A549 (cell line): ENCODE results near the gene ID3. TPM values are rescaled to one million over a fixed set of nuclear protein-coding genes. Genes with fewer than 3 reads are reported as not detected.

Experiments
- ATAC-seq, 2 experiments: fragments of 200-7000 bp in 1 of 2; fragments of >200 bp in 1 of 2; cut with Nextera tagmentation in 1 of 2; cut with Tn5 transposase in 1 of 2; 3 replicates each; pipeline versions ENCODE4 v1.8.0 to v1.9.1; 2018 to 2020; ENCODE audit warnings: mild to moderate bottlenecking in 1 of 2, moderate library complexity in 1 of 2
- CTCF ChIA-PET: fragments of 300-600 bp; sonication (Branson Sonifier 250); formaldehyde crosslinking; extraction: SDS; loops from one replicate; lab custom pipeline; 2021; ENCODE audit warnings: antibody characterized with exemption, inconsistent platforms; lab: Yijun Ruan, JAX
- POLR2A ChIA-PET: fragments of 350-600 bp; formaldehyde crosslinking; extraction: SDS; loops from one replicate; lab custom pipeline; 2021; ENCODE audit warnings: antibody characterized with exemption, inconsistent platforms; lab: Yijun Ruan, JAX
- DNase-seq, 2 experiments: peaks; one replicate each; pipeline versions ENCODE4 v3.0.0 to v3.0.0-alpha.2; 2011 to 2016; ENCODE audit warnings: low read depth in 1 of 2, low spot score in 1 of 2
- FAIRE-seq: peaks from 2 replicates; lab custom pipeline; 2011; peaks lifted over from hg19 to GRCh38; lab: Jason Lieb, UNC
- H3K27ac ChIP-seq, 2 experiments: fragments of >200 bp; sonication (Bioruptor Twin); formaldehyde crosslinking; 3 replicates each; pipeline ENCODE4 v1.5.1; 2016 to 2017
- H3K4me1 ChIP-seq: fragments of >200 bp; sonication (Bioruptor Twin); formaldehyde crosslinking; 3 replicates; pipeline ENCODE4 v1.6.1; 2016
- H3K4me2 ChIP-seq: fragments of >200 bp; sonication (Bioruptor Twin); formaldehyde crosslinking; 3 replicates; pipeline ENCODE4 v1.6.1; 2016
- H3K4me3 ChIP-seq: fragments of >200 bp; sonication (Bioruptor Twin); formaldehyde crosslinking; 3 replicates; pipeline ENCODE4 v1.5.1; 2016
- H3K9me3 ChIP-seq: fragments of >200 bp; sonication (Bioruptor Twin); formaldehyde crosslinking; 3 replicates; pipeline ENCODE4 v1.6.1; 2016
- ATOH8 ChIP-seq: fragments of 250-450 bp; sonication (Bioruptor Pico); IDR thresholded peaks from 2 replicates; pipeline ENCODE4 v1.5.0; 2020; ENCODE audit warnings: low read depth, mild to moderate bottlenecking, moderate library complexity
- BHLHE40 ChIP-seq: IDR thresholded peaks from 2 replicates; pipeline ENCODE4 v1.6.1; 2012; ENCODE audit warnings: low read depth, low read length, inconsistent platforms
- CBX2 ChIP-seq: fragments of 200-600 bp; sonication (generic); IDR thresholded peaks from 2 replicates; pipeline ENCODE4 v1.6.1; 2016; ENCODE audit warnings: low read depth, mild to moderate bottlenecking, borderline replicate concordance
- CBX8 ChIP-seq: fragments of 200-600 bp; sonication (generic); IDR thresholded peaks from 2 replicates; pipeline ENCODE4 v1.6.1; 2016
- CEBPB ChIP-seq, 2 experiments: fragments of >200 bp in 1 of 2; sonication (Bioruptor Twin) in 1 of 2; formaldehyde crosslinking in 1 of 2; IDR thresholded peaks; 2 replicates each; pipeline ENCODE4 v1.6.1; 2012 to 2016
- CHD2 ChIP-seq: fragments of 150-350 bp; IDR thresholded peaks from 2 replicates; pipeline ENCODE4 v1.6.1; 2014; ENCODE audit warnings: low read length; ENCODE audit not compliant: partially characterized antibody
- EHF ChIP-seq: fragments of 250-450 bp; sonication (Bioruptor Pico); IDR thresholded peaks from 2 replicates; pipeline ENCODE4 v1.5.0; 2020; ENCODE audit warnings: mild to moderate bottlenecking
- EHMT2 ChIP-seq: fragments of 200-600 bp; sonication (generic); IDR thresholded peaks from 2 replicates; pipeline ENCODE4 v1.6.1; 2016; ENCODE audit warnings: antibody characterized with exemption, low read depth, mild to moderate bottlenecking, moderate library complexity
- FOSB ChIP-seq: fragments of 250-450 bp; sonication (Bioruptor Pico); IDR thresholded peaks from 2 replicates; pipeline ENCODE4 v1.5.0; 2020; ENCODE audit warnings: mild to moderate bottlenecking, moderate library complexity
- FOSL2 ChIP-seq, 2 experiments: fragments of 450-650 bp in 1 of 2; fragments of >200 bp in 1 of 2; sonication (Bioruptor Twin) in 1 of 2; formaldehyde crosslinking; IDR thresholded peaks; 2 replicates each; pipeline versions ENCODE4 v1.5.0 to v1.6.1; 2016 to 2020; ENCODE audit warnings: mild to moderate bottlenecking in 1 of 2, moderate library complexity in 1 of 2
- HDAC2 ChIP-seq: fragments of 200-600 bp; sonication (generic); IDR thresholded peaks from 2 replicates; pipeline ENCODE4 v1.6.1; 2016
- HOXB13 ChIP-seq: fragments of 250-450 bp; sonication (Bioruptor Pico); IDR thresholded peaks from 2 replicates; pipeline ENCODE4 v1.5.0; 2020; ENCODE audit warnings: low read depth, mild to moderate bottlenecking, moderate library complexity
- KDM1A ChIP-seq: fragments of 200-600 bp; sonication (generic); IDR thresholded peaks from 2 replicates; pipeline ENCODE4 v1.6.1; 2016; ENCODE audit warnings: low read depth, mild to moderate bottlenecking
- MAFK ChIP-seq: fragments of 450-650 bp; IDR thresholded peaks from 2 replicates; pipeline ENCODE4 v1.6.1; 2014; ENCODE audit not compliant: partially characterized antibody
- MAZ ChIP-seq: fragments of 150-350 bp; IDR thresholded peaks from 2 replicates; pipeline ENCODE4 v1.6.1; 2014; ENCODE audit warnings: antibody characterized with exemption, low read depth, low read length, borderline replicate concordance
- MYC ChIP-seq: IDR thresholded peaks from 2 replicates; pipeline ENCODE4 v1.6.1; 2012; ENCODE audit warnings: mild to moderate bottlenecking, inconsistent platforms, low read length, improper control_type of control experiment, borderline replicate concordance
- NPAS2 ChIP-seq: fragments of 250-450 bp; sonication (Bioruptor Pico); IDR thresholded peaks from 2 replicates; pipeline ENCODE4 v1.8.0; 2022; ENCODE audit warnings: mild to moderate bottlenecking, moderate library complexity, borderline replicate concordance
- NR3C1 ChIP-seq: fragments of >200 bp; sonication (Bioruptor Twin); formaldehyde crosslinking; IDR thresholded peaks from 3 replicates; pipeline ENCODE4 v1.6.1; 2017
- RAD21 ChIP-seq, 2 experiments: fragments of >200 bp in 1 of 2; sonication (Bioruptor Twin) in 1 of 2; formaldehyde crosslinking in 1 of 2; IDR thresholded peaks in 1 of 2; conservative IDR thresholded peaks in 1 of 2; 2 replicates in 1 of 2; 3 replicates in 1 of 2; pipeline ENCODE4 v1.6.1; 2012 to 2018; ENCODE audit warnings: inconsistent platforms in 1 of 2
- RFX5 ChIP-seq: fragments of 450-650 bp; IDR thresholded peaks from 2 replicates; pipeline ENCODE4 v1.7.1; 2014; ENCODE audit warnings: antibody characterized with exemption, mild to moderate bottlenecking, moderate library complexity
- SREBF2 ChIP-seq: fragments of 450-650 bp; IDR thresholded peaks from 2 replicates; pipeline ENCODE4 v1.6.1; 2014; ENCODE audit warnings: mild to moderate bottlenecking, moderate library complexity
- TP53 ChIP-seq: fragments of 250-450 bp; sonication (Bioruptor Pico); IDR thresholded peaks from 2 replicates; pipeline ENCODE4 v1.5.0; 2021; ENCODE audit warnings: mild to moderate bottlenecking, moderate library complexity
- ZC3H11A ChIP-seq: fragments of 450-650 bp; IDR thresholded peaks from 2 replicates; pipeline ENCODE4 v1.6.1; 2014; ENCODE audit warnings: antibody characterized with exemption, mild to moderate bottlenecking
- WGBS: methylation state at CpG from one replicate; pipeline ENCODE4 v1.1.6; 2017; ENCODE audit errors: missing lambda C conversion rate; 5-methylcytosine and 5-hydroxymethylcytosine counted together
- polyA plus RNA-seq, 4 experiments: library from polyadenylated mRNA; depleted of rRNA in 3 of 4; stranded (reverse); fragments of >200 nt; fragmentation: RNase III in 1 of 4; extraction: RNeasy Plus Mini Kit Qiagen cat#74134 plus additional on column Dnase treatment in 1 of 4; gene quantifications; 2 replicates in 3 of 4; 3 replicates in 1 of 4; pipeline ENCODE4 v1.2.3, GENCODE V29; 2011 to 2017
- TF ChIP-seq, protein P1 (sequence below): fragments of >200 bp; sonication (Bioruptor Twin); formaldehyde crosslinking; IDR thresholded peaks from 3 replicates; pipeline ENCODE4 v1.5.1; 2016
- TF ChIP-seq, protein P2 (sequence below): IDR thresholded peaks from 2 replicates; pipeline ENCODE4 v1.6.1; 2012
- TF ChIP-seq, protein P3 (sequence below): IDR thresholded peaks from 2 replicates; pipeline ENCODE4 v1.6.1; 2012
- TF ChIP-seq, protein P4 (sequence below): fragments of 200-600 bp; sonication (generic); IDR thresholded peaks from 2 replicates; pipeline ENCODE4 v1.6.1; 2016; ENCODE audit warnings: antibody characterized with exemption, mild to moderate bottlenecking, moderate library complexity

The ID3 gene
- polyA plus RNA-seq, 2 of the 4 experiments (the other 2 are of a cell fraction), result 171 to 336 TPM

- Histone ChIP-seq H3K4me1 (peaks cover 50% of the 10 kb centered on the region), H3K9me3 (no peaks in the 10 kb centered on the region), H3K27ac (peak overlapping the region in 1 of 2 experiments; percentile 67; a peak in 1 of 6 replicates), H3K4me2 (peak overlapping the region; percentile 46; the same call in 1 of the 3 replicates), H3K4me3 (no peak overlapping the region)
- no peak for TF ChIP-seq HDAC2
- TF ChIP-seq CHD2, result no peak
- no peak for TF ChIP-seq RFX5
- no peak for TF ChIP-seq TP53 (CRISPR knock-in tag)
- no peak for TF ChIP-seq ZC3H11A
- no peak for TF ChIP-seq CEBPB (IDR thresholded peaks at IDR 0.05)
- TF ChIP-seq EHMT2, result no peak
- TF ChIP-seq FOSL2 (IDR thresholded peaks at IDR 0.05), result no peak
- TF ChIP-seq FOSL2 (CRISPR knock-in tag; IDR thresholded peaks at IDR 0.05), result no peak
- no peak for TF ChIP-seq BHLHE40
- TF ChIP-seq CBX2, result no peak
- TF ChIP-seq SREBF2, result no peak
- no peak for TF ChIP-seq MAZ
- CTCF ChIA-PET, result interaction anchor here (0.8 to 9.0 kb wide), 7 partner anchors 9 to 113 kb away, joined by 3 to 70 read pairs (median 4); partner anchors contain the start of gene ASAP3
- no peak for ATAC-seq
- POLR2A ChIA-PET, result no interaction called here
- no peak for FAIRE-seq
- WGBS, result 74% methylated on average over 3 of the region's 3 CpGs
- DNase-seq, result no peak
These were observed 35.1 kb downstream of the ID3 start for GRCh38 chr1:23524163-23524562.

GRCh38 chr1:23522244-23522982, 36.9 kb downstream of the ID3 start:
- 86% methylated on average over 7 of the region's 7 CpGs for WGBS
- FAIRE-seq (no peak), DNase-seq (no peak), ATAC-seq (no peak)
- Histone ChIP-seq H3K4me1 (peaks cover 32% of the 10 kb centered on the region), H3K4me2 (no peak overlapping the region), H3K27ac (no peak overlapping the region), H3K4me3 (no peak overlapping the region), H3K9me3 (no peaks in the 10 kb centered on the region)
- ChIA-PET POLR2A (no interaction called here), CTCF (interaction anchor here (0.9 to 9.0 kb wide), 3 partner anchors 18 to 26 kb away, joined by 9 to 70 read pairs (median 11); no protein-coding TSS in a partner anchor)
- TF ChIP-seq MAFK (no peak), KDM1A (peak; percentile 39; the same call in 1 of the 2 replicates), FOSB (CRISPR knock-in tag) (no peak), EHF (no peak), ATOH8 (CRISPR knock-in tag) (no peak)

DNA sequence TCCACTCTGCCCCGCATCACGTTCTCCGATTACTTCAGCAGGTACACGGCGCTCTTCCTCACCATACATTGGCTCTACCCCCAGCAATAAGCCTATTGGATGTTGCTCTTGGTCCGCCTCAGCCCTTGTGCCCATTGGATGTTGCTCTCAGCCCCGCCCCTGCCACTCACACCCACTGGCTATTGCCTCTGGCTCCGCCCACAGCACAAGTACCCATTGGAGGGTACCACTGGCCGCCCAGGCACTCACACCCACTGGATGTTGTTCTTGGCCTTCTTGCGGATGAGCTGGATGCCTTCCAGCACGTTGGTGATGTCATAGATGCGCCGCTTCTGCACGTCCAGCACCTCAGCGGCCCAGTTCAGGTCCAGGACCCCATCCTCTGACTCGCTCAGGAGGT, 37.7 kb downstream of the ID3 start:
- ATAC-seq, result peak; percentile 49 to 84; a peak in 3 of 6 replicates
- WGBS, result 97% methylated on average over 15 of the region's 16 CpGs
- CTCF ChIA-PET, result interaction anchor here (1.1 to 1.7 kb wide), 2 partner anchors 18 to 24 kb away, joined by 3 to 11 read pairs; no protein-coding TSS in a partner anchor
- peak; percentile 31 to 42 for DNase-seq
- Histone ChIP-seq H3K4me3 (no peak overlapping the region), H3K4me1 (peaks cover 24% of the 10 kb centered on the region), H3K27ac (no peak overlapping the region), H3K9me3 (no peaks in the 10 kb centered on the region), H3K4me2 (no peak overlapping the region)
- FAIRE-seq, result no peak
- POLR2A ChIA-PET, result interaction anchor here (0.6 kb wide), 1 partner anchor 177 kb away, joined by 4 read pairs; the partner anchor contains the start of gene HNRNPR
- TF ChIP-seq, protein P1, sequence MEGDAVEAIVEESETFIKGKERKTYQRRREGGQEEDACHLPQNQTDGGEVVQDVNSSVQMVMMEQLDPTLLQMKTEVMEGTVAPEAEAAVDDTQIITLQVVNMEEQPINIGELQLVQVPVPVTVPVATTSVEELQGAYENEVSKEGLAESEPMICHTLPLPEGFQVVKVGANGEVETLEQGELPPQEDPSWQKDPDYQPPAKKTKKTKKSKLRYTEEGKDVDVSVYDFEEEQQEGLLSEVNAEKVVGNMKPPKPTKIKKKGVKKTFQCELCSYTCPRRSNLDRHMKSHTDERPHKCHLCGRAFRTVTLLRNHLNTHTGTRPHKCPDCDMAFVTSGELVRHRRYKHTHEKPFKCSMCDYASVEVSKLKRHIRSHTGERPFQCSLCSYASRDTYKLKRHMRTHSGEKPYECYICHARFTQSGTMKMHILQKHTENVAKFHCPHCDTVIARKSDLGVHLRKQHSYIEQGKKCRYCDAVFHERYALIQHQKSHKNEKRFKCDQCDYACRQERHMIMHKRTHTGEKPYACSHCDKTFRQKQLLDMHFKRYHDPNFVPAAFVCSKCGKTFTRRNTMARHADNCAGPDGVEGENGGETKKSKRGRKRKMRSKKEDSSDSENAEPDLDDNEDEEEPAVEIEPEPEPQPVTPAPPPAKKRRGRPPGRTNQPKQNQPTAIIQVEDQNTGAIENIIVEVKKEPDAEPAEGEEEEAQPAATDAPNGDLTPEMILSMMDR, result no peak
- no peak for TF ChIP-seq NPAS2 (CRISPR knock-in tag)
- TF ChIP-seq, protein P2, sequence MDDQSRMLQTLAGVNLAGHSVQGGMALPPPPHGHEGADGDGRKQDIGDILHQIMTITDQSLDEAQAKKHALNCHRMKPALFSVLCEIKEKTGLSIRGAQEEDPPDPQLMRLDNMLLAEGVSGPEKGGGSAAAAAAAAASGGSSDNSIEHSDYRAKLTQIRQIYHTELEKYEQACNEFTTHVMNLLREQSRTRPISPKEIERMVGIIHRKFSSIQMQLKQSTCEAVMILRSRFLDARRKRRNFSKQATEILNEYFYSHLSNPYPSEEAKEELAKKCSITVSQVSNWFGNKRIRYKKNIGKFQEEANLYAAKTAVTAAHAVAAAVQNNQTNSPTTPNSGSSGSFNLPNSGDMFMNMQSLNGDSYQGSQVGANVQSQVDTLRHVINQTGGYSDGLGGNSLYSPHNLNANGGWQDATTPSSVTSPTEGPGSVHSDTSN, result no peak
- TF ChIP-seq RAD21 (conservative IDR thresholded peaks at IDR 0.05 in 1 of 2, IDR thresholded peaks at IDR 0.05 in 1 of 2), result no peak
- TF ChIP-seq NR3C1, result no peak
- TF ChIP-seq HOXB13 (CRISPR knock-in tag), result no peak
- no peak for TF ChIP-seq MAFK
- TF ChIP-seq, protein P3, sequence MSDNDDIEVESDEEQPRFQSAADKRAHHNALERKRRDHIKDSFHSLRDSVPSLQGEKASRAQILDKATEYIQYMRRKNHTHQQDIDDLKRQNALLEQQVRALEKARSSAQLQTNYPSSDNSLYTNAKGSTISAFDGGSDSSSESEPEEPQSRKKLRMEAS, result no peak
- no peak for TF ChIP-seq CEBPB (IDR thresholded peaks at IDR 0.05)
- TF ChIP-seq CBX8, result no peak
- TF ChIP-seq MYC, result no peak
- TF ChIP-seq, protein P4, sequence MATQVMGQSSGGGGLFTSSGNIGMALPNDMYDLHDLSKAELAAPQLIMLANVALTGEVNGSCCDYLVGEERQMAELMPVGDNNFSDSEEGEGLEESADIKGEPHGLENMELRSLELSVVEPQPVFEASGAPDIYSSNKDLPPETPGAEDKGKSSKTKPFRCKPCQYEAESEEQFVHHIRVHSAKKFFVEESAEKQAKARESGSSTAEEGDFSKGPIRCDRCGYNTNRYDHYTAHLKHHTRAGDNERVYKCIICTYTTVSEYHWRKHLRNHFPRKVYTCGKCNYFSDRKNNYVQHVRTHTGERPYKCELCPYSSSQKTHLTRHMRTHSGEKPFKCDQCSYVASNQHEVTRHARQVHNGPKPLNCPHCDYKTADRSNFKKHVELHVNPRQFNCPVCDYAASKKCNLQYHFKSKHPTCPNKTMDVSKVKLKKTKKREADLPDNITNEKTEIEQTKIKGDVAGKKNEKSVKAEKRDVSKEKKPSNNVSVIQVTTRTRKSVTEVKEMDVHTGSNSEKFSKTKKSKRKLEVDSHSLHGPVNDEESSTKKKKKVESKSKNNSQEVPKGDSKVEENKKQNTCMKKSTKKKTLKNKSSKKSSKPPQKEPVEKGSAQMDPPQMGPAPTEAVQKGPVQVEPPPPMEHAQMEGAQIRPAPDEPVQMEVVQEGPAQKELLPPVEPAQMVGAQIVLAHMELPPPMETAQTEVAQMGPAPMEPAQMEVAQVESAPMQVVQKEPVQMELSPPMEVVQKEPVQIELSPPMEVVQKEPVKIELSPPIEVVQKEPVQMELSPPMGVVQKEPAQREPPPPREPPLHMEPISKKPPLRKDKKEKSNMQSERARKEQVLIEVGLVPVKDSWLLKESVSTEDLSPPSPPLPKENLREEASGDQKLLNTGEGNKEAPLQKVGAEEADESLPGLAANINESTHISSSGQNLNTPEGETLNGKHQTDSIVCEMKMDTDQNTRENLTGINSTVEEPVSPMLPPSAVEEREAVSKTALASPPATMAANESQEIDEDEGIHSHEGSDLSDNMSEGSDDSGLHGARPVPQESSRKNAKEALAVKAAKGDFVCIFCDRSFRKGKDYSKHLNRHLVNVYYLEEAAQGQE, result no peak
